ENCODE data around the gene LOXL1.

- no peak for TF ChIP-seq TAF1 (IDR thresholded peaks at IDR 0.05; ENCODE audit: borderline replicate concordance, low read depth, low read length)
- TF ChIP-seq SUZ12 (IDR thresholded peaks at IDR 0.05; ENCODE audit: unreplicated experiment) = no peak
- no peak for TF ChIP-seq BHLHE40 (IDR thresholded peaks at IDR 0.05; ENCODE audit: borderline replicate concordance in 1 of 2, low read depth in 2 of 2, low read length in 1 of 2)
- no peak for TF ChIP-seq DPF2 (IDR thresholded peaks at IDR 0.05)
- TF ChIP-seq, protein P1, sequence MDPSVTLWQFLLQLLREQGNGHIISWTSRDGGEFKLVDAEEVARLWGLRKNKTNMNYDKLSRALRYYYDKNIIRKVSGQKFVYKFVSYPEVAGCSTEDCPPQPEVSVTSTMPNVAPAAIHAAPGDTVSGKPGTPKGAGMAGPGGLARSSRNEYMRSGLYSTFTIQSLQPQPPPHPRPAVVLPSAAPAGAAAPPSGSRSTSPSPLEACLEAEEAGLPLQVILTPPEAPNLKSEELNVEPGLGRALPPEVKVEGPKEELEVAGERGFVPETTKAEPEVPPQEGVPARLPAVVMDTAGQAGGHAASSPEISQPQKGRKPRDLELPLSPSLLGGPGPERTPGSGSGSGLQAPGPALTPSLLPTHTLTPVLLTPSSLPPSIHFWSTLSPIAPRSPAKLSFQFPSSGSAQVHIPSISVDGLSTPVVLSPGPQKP (IDR thresholded peaks at IDR 0.05; ENCODE audit: low read depth, low read length) = no peak
- TF ChIP-seq CBX5 (IDR thresholded peaks at IDR 0.05; ENCODE audit: low read depth) = no peak
These were observed 14.1 kb downstream of the LOXL1 start for GRCh38 chr15:73940061-73940981.
